H1 (cell line): ENCODE measurements around the gene NPTN. TPM values are rescaled to one million over a fixed set of nuclear protein-coding genes. Genes with fewer than 3 reads are reported as not detected.
A peak's percentile ranks its signal among the peaks of the same experiment; 100 is the strongest.

Experiments
- CTCF ChIA-PET: fragments of 300-600 bp; sonication (Branson Sonifier 250); formaldehyde crosslinking; loops from one replicate; lab custom pipeline; 2021; ENCODE audit not compliant: partially characterized antibody; lab: Charles Lee
- POLR2A ChIA-PET: fragments of 300-600 bp; sonication (Branson Sonifier 250); formaldehyde crosslinking; loops from one replicate; lab custom pipeline; 2021; ENCODE audit warnings: inconsistent platforms; ENCODE audit not compliant: partially characterized antibody; lab: Charles Lee
- DNase-seq, 2 experiments: peaks; one replicate each; pipeline versions ENCODE4 v3.0.0 to v3.0.0-alpha.2; 2010 to 2022; ENCODE audit warnings: low spot score in 2 of 2, low read depth in 1 of 2, mixed read lengths in 1 of 2
- FAIRE-seq: peaks from 2 replicates; lab custom pipeline; 2011; peaks lifted over from hg19 to GRCh38; lab: Jason Lieb, UNC
- H2AFZ ChIP-seq: 2 replicates; pipeline ENCODE4 v1.8.1; 2012; ENCODE audit warnings: low read length, inconsistent platforms
- H2AK5ac ChIP-seq: 2 replicates; pipeline ENCODE4 v1.6.1; 2013; ENCODE audit warnings: low read depth, low read length
- H2BK120ac ChIP-seq: replicated peaks from 2 replicates; pipeline ENCODE3; 2013; ENCODE audit warnings: low read depth, low read length, inconsistent platforms
- H2BK12ac ChIP-seq: 2 replicates; pipeline ENCODE4 v1.6.1; 2013; ENCODE audit warnings: low read depth, low read length
- H2BK15ac ChIP-seq: 2 replicates; pipeline ENCODE4 v1.6.1; 2013; ENCODE audit warnings: low read length
- H2BK20ac ChIP-seq: 2 replicates; pipeline ENCODE4 v1.6.1; 2013; ENCODE audit warnings: low read length
- H2BK5ac ChIP-seq: 2 replicates; pipeline ENCODE4 v1.6.1; 2013; ENCODE audit warnings: low read depth, low read length
- H3K14ac ChIP-seq: 2 replicates; pipeline ENCODE4 v1.6.1; 2013; ENCODE audit warnings: inconsistent platforms; ENCODE audit not compliant: insufficient read length
- H3K18ac ChIP-seq: 2 replicates; pipeline ENCODE4 v1.6.1; 2013; ENCODE audit warnings: low read length; ENCODE audit errors: extremely low read depth
- H3K23ac ChIP-seq: 2 replicates; pipeline ENCODE4 v1.6.1; 2013; ENCODE audit warnings: inconsistent platforms; ENCODE audit not compliant: insufficient read length
- H3K23me2 ChIP-seq: 2 replicates; pipeline ENCODE4 v1.6.1; 2013; ENCODE audit warnings: low read depth, low read length
- H3K27ac ChIP-seq: 2 replicates; pipeline ENCODE4 v1.6.1; 2011; ENCODE audit warnings: low read depth, low read length, inconsistent platforms
- H3K27me3 ChIP-seq, 4 experiments: replicated peaks in 1 of 4; 1 replicate in 1 of 4; 2 replicates in 3 of 4; pipeline versions ENCODE4 v1.6.1 to v1.8.1; 2011 to 2013; ENCODE audit warnings: low read length in 3 of 4, mild to moderate bottlenecking in 3 of 4, inconsistent platforms in 2 of 4, mixed read lengths in 2 of 4, moderate library complexity in 1 of 4; ENCODE audit not compliant: control insufficient read depth in 3 of 4, insufficient read depth in 3 of 4; ENCODE audit errors: extremely low read depth in 1 of 4
- H3K36me3 ChIP-seq, 4 experiments: 2 replicates each; pipeline versions ENCODE4 v1.6.1 to v1.8.1; 2011 to 2013; ENCODE audit warnings: mild to moderate bottlenecking in 4 of 4, low read length in 3 of 4, moderate library complexity in 2 of 4, control low read depth in 1 of 4, inconsistent platforms in 1 of 4; ENCODE audit not compliant: insufficient read depth in 4 of 4, control insufficient read depth in 2 of 4
- H3K4ac ChIP-seq: replicated peaks from 2 replicates; pipeline ENCODE3; 2013; ENCODE audit warnings: low read length, low read depth, mixed read lengths, inconsistent platforms; ENCODE audit not compliant: insufficient read length
- H3K4me1 ChIP-seq, 4 experiments: replicated peaks in 1 of 4; 1 replicate in 1 of 4; 2 replicates in 3 of 4; pipeline versions ENCODE4 v1.6.1 to v1.8.1; 2011 to 2013; ENCODE audit warnings: low read length in 3 of 4, inconsistent platforms in 2 of 4, mixed read lengths in 1 of 4; ENCODE audit not compliant: insufficient read depth in 4 of 4, control insufficient read depth in 3 of 4
- H3K4me2 ChIP-seq, 2 experiments: 2 replicates each; pipeline versions ENCODE4 v1.6.1 to v1.8.1; 2011 to 2013; ENCODE audit warnings: low read depth in 2 of 2, low read length in 2 of 2, control low read depth in 1 of 2, inconsistent platforms in 1 of 2, mild to moderate bottlenecking in 1 of 2; ENCODE audit not compliant: insufficient read depth in 1 of 2
- H3K4me3 ChIP-seq, 4 experiments: fragments of 200-600, 300-600 bp in 1 of 4; sonication (generic), shearing (Covaris generic), sonication (Bioruptor Twin) in 1 of 4; 2 replicates each; pipeline versions ENCODE4 v1.5.1 to v1.8.1; 2011 to 2016; ENCODE audit warnings: low read length in 4 of 4, low read depth in 3 of 4, control low read depth in 2 of 4, inconsistent platforms in 2 of 4, mild to moderate bottlenecking in 2 of 4, mixed read lengths in 1 of 4, moderate library complexity in 1 of 4; ENCODE audit not compliant: insufficient read depth in 2 of 4; ENCODE audit errors: extremely low read depth in 1 of 4
- H3K56ac ChIP-seq: replicated peaks from 2 replicates; pipeline ENCODE3; 2013; ENCODE audit warnings: low read depth, mild to moderate bottlenecking, mixed read lengths, low read length, inconsistent platforms; ENCODE audit not compliant: insufficient read length
- H3K79me1 ChIP-seq: 2 replicates; pipeline ENCODE4 v1.6.1; 2013; ENCODE audit warnings: low read depth, low read length, control low read depth
- H3K79me2 ChIP-seq, 2 experiments: 2 replicates each; pipeline versions ENCODE4 v1.6.1 to v1.8.1; 2012 to 2013; ENCODE audit warnings: low read length in 2 of 2, mild to moderate bottlenecking in 2 of 2, inconsistent platforms in 1 of 2; ENCODE audit not compliant: insufficient read depth in 2 of 2, control insufficient read depth in 1 of 2
- H3K9ac ChIP-seq, 4 experiments: replicated peaks in 1 of 4; 1 replicate in 1 of 4; 2 replicates in 3 of 4; pipeline versions ENCODE4 v1.6.1 to v1.8.1; 2011 to 2013; ENCODE audit warnings: low read depth in 3 of 4, low read length in 3 of 4, control low read depth in 2 of 4, mild to moderate bottlenecking in 2 of 4, moderate library complexity in 2 of 4, inconsistent platforms in 1 of 4; ENCODE audit errors: extremely low read depth in 1 of 4
- H3K9me3 ChIP-seq, 2 experiments: 2 replicates each; pipeline versions ENCODE4 v1.6.1 to v1.8.1; 2012 to 2013; ENCODE audit warnings: mild to moderate bottlenecking in 2 of 2, moderate library complexity in 2 of 2, control low read depth in 1 of 2, inconsistent platforms in 1 of 2, low read depth in 1 of 2, low read length in 1 of 2, mixed read lengths in 1 of 2; ENCODE audit not compliant: insufficient read depth in 2 of 2
- H4K20me1 ChIP-seq, 2 experiments: replicated peaks in 1 of 2; 2 replicates each; pipeline versions ENCODE3 to v1.8.1; 2011 to 2013; ENCODE audit warnings: inconsistent platforms in 2 of 2, low read length in 2 of 2, mild to moderate bottlenecking in 1 of 2; ENCODE audit not compliant: insufficient read depth in 2 of 2, control insufficient read depth in 1 of 2
- H4K5ac ChIP-seq: 2 replicates; pipeline ENCODE4 v1.6.1; 2013; ENCODE audit warnings: low read length, low read depth, mixed read lengths, inconsistent platforms; ENCODE audit not compliant: insufficient read length
- H4K8ac ChIP-seq: 2 replicates; pipeline ENCODE4 v1.8.0; 2013; ENCODE audit warnings: mild to moderate bottlenecking, moderate library complexity, low read length, inconsistent platforms; ENCODE audit not compliant: insufficient read depth; ENCODE audit errors: extremely low read depth
- H4K91ac ChIP-seq: replicated peaks from 2 replicates; pipeline ENCODE3; 2013; ENCODE audit warnings: low read length, mixed read lengths, inconsistent platforms; ENCODE audit not compliant: insufficient read length
- EGR1 ChIP-seq: IDR thresholded peaks from 2 replicates; pipeline ENCODE4 v1.6.1; 2011; ENCODE audit warnings: low read depth, low read length, borderline replicate concordance
- RAD21 ChIP-seq, 2 experiments: IDR thresholded peaks in 1 of 2; conservative IDR thresholded peaks in 1 of 2; 2 replicates each; pipeline ENCODE4 v1.6.1; 2011; ENCODE audit warnings: low read depth in 2 of 2, low read length in 2 of 2, improper control_type of control experiment in 1 of 2, inconsistent platforms in 1 of 2, mild to moderate bottlenecking in 1 of 2, moderate library complexity in 1 of 2
- WGBS, 2 experiments: shearing (Covaris generic) in 1 of 2; methylation state at CpG; one replicate each; pipeline versions ENCODE4 v1.1.6 to v1.1.7; 2013 to 2015; ENCODE audit warnings: low lambda C conversion rate in 2 of 2, mixed read lengths in 2 of 2, inconsistent platforms in 1 of 2, low coverage in 1 of 2, missing lambda C conversion rate in 1 of 2; ENCODE audit not compliant: insufficient replicate concordance in 2 of 2, insufficient coverage in 1 of 2, insufficient read length in 1 of 2; ENCODE audit errors: extremely low coverage in 1 of 2, missing lambda C conversion rate in 1 of 2; 5-methylcytosine and 5-hydroxymethylcytosine counted together
- polyA plus RNA-seq, 7 experiments: library from polyadenylated mRNA; depleted of rRNA in 3 of 7; stranded (reverse) in 5 of 7; unstranded in 2 of 7; fragments of >200 nt in 5 of 7; fragments of 200-250 nt in 2 of 7; gene quantifications; 1 replicate in 5 of 7; 2 replicates in 1 of 7; 4 replicates in 1 of 7; pipeline versions ENCODE4 v1.2.1 to v1.2.3, GENCODE V29; 2011 to 2013; ENCODE audit warnings: missing spikeins in 2 of 7, mixed read lengths in 2 of 7
- total RNA-seq: library from RNA; stranded (reverse); fragmentation: NEBNext Ultra II Directional; extraction: Animal tissue kit (Norgen Biotek cat#: 25700); gene quantifications from 2 replicates; pipeline ENCODE4 v1.2.1, GENCODE V29; 2021

Gene NPTN
- total and polyA plus RNA-seq, 2 of the 8 experiments (the other 6 are each of a cell fraction or from before 2014, with no cell fraction given) = 67.0 to 113 TPM

DNA sequence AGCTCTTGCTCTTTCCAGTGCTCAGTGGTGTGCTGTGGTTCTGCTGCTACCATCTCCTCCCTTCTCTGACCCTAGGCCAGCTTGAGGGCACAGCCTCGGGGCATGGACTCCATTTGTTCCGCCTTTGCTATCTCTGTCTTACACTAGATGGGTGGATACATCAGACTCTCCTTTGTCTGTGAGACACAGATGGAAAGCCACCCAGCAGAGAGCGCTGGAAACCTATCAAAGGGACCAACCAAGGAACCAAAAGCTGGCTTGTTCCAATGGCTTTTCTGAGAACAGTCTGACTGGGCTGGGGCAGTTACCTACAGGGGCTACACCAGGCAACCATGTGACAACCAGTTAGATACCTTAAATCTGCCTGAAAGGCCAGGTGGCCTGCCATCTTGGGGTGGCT lies 63.8 kb downstream of the NPTN start:
- Histone ChIP-seq H3K9ac (no peak overlapping the region), H3K56ac (no peak overlapping the region), H3K79me1 (no peaks in the 10 kb centered on the region; the same call in 1 of the 2 replicates), H3K14ac (no peak overlapping the region), H3K36me3 (peaks cover 23 to 61% (median 42%) of the 10 kb centered on the region in 4 experiments)
- CTCF ChIA-PET = interaction anchor here (0.7 to 2.4 kb wide), 17 partner anchors 9 to 263 kb away, joined by 3 to 8 read pairs (median 4); no protein-coding TSS in a partner anchor
- TF ChIP-seq RAD21 (IDR thresholded peaks at IDR 0.05 in 1 of 2, conservative IDR thresholded peaks at IDR 0.05 in 1 of 2; ENCODE audit: low read depth in 2 of 2, low read length in 2 of 2) (peak; percentile 15 to 16; a peak in 1 of 4 replicates), EGR1 (no peak)
- TF ChIP-seq, all 59 proteins: peak for 1
- peaks cover 3 to 4% of the 10 kb centered on the region in 2 experiments for H4K20me1 ChIP-seq
- no peak overlapping the region for H4K91ac ChIP-seq
- no peaks in the 10 kb centered on the region for H3K27me3 ChIP-seq
- no peak overlapping the region for H2BK15ac ChIP-seq
- no peak overlapping the region for H3K23ac ChIP-seq
- no peak overlapping the region for H2AK5ac ChIP-seq
- FAIRE-seq (no peak), DNase-seq (no peak)
- H2BK12ac ChIP-seq = no peak overlapping the region
- no peak overlapping the region for H3K4me3 ChIP-seq
- no peak overlapping the region for H3K27ac ChIP-seq
- no peak overlapping the region for H2BK120ac ChIP-seq
- no peak overlapping the region for H4K5ac ChIP-seq
- no peaks in the 10 kb centered on the region for H3K79me2 ChIP-seq
- no peak overlapping the region for H3K4me2 ChIP-seq
- no peak overlapping the region for H2AFZ ChIP-seq
- POLR2A ChIA-PET = no interaction called here
- no peak overlapping the region for H3K4ac ChIP-seq
- H4K8ac ChIP-seq = no peak overlapping the region
- H2BK5ac ChIP-seq = no peak overlapping the region
- no peak overlapping the region for H3K18ac ChIP-seq
- H3K4me1 ChIP-seq = no peaks in the 10 kb centered on the region
- H2BK20ac ChIP-seq = no peak overlapping the region
- H3K9me3 ChIP-seq = no peaks in the 10 kb centered on the region
- no peaks in the 10 kb centered on the region for H3K23me2 ChIP-seq
- 96% methylated on average over 3 of the region's 3 CpGs; no CpG with 5 or more reads in 1 of the 2 experiments for WGBS, 2 experiments
